ACHN (cell line): ENCODE results near the gene INPP4B.
A peak's percentile ranks its signal among the peaks of the same experiment; 100 is the strongest.

Experiments used
- DNase-seq: peaks from one replicate; pipeline ENCODE4 v3.0.0-alpha.2; 2015
- in situ Hi-C: cut with HindIII; loops from 2 replicates; pipeline ENCODE4 v1.10.0; 2017; ENCODE audit warnings: low sequenced_read_pairs, low pct_ligation_motif_present, low pct_unique_long_range_greater_than_20kb

Gene INPP4B

GRCh38 chr4:142846108-142846728 is at the start of gene INPP4B:
INPP4B (minus strand) TSS chr4:142846301.
- peak; percentile 2 for DNase-seq
- in situ Hi-C loops = no loop called here

GRCh38 chr4:142893012-142893411 is 46.9 kb upstream of the INPP4B start:
- DNase-seq = no peak

GRCh38 chr4:142886566-142886965 is 40.5 kb upstream of the INPP4B start:
- DNase-seq = no peak
- in situ Hi-C loops = no loop called here

More at GRCh38 chr4:142893012-142893411, 46.9 kb upstream of the INPP4B start:
- in situ Hi-C loops = no loop called here

GRCh38 chr4:142883040-142883832 is 37.1 kb upstream of the INPP4B start:
- in situ Hi-C loops = no loop called here
- DNase-seq = no peak

DNA sequence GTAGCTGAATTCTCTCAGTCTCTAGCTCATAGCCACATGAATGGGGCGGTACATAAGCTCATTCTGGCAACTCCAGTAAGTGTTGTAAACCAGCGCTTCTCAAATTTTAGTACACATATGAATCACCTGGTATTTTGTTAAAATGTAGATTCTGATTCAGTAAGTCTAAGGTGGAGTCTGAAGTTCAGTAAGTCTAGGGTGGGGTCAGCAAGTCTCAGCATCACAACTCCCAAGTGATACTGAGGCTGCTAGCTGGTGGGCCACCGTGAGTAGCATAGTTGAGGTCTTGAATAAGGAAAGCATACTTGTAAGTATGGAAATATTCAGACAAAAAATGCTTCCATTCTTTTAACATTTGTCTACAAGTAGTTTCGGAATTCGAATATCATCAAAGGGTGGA is 36.1 kb upstream of the INPP4B start:
- no peak for DNase-seq
- in situ Hi-C loops = no loop called here

DNA sequence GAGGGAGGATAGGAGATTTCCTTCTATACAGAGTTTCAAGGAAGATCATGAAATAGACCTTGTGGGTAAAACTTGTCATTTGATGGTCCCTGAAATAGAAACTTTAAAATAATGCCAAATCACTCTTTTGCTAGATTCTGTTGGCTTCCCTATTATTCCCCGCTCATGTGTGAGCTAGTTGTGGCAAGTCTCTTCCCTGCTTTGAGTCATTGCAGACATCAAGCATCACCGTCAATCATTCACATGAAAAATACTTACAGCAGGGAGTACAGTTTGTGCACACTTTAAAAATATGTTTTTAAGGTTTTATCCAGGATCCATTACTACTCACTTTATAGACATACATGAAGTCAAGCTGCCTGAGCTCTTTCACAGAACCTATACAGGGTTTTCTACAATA is 35.2 kb upstream of the INPP4B start:
- DNase-seq = no peak
- in situ Hi-C loops = no loop called here

GRCh38 chr4:142875117-142875516 is 29.0 kb upstream of the INPP4B start:
- in situ Hi-C loops = no loop called here

GRCh38 chr4:142874684-142875083 is 28.6 kb upstream of the INPP4B start:
- DNase-seq = no peak

More at GRCh38 chr4:142875117-142875516, 29.0 kb upstream of the INPP4B start:
- DNase-seq = no peak

GRCh38 chr4:142866685-142867084 is 20.6 kb upstream of the INPP4B start:
- in situ Hi-C loops = no loop called here
- no peak for DNase-seq

More at GRCh38 chr4:142874684-142875083, 28.6 kb upstream of the INPP4B start:
- in situ Hi-C loops = no loop called here

DNA sequence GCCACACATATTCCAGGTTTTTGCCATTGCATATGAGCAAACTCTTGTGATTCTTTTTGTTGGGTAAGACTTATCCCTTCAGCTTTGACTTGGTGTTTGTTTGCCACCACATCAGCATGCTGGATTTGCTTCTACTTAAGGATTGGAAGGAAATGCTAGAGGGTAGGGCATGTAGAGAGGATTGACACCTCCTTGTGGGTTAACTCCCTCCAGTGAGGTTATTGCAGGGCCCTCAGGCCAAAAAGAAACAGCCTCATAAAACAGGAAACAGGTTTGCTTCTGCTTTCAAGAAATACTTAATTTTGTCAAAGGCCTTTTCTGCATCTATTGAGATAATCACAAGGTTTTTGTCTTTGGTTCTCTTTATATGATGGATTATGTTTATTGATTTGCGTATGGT is 15.2 kb upstream of the INPP4B start:
- no peak for DNase-seq
- in situ Hi-C loops = no loop called here

GRCh38 chr4:142858965-142859364 is 12.9 kb upstream of the INPP4B start:
- in situ Hi-C loops = no loop called here
- no peak for DNase-seq

GRCh38 chr4:142858446-142858845 is 12.3 kb upstream of the INPP4B start:
- in situ Hi-C loops = no loop called here
- no peak for DNase-seq

DNA sequence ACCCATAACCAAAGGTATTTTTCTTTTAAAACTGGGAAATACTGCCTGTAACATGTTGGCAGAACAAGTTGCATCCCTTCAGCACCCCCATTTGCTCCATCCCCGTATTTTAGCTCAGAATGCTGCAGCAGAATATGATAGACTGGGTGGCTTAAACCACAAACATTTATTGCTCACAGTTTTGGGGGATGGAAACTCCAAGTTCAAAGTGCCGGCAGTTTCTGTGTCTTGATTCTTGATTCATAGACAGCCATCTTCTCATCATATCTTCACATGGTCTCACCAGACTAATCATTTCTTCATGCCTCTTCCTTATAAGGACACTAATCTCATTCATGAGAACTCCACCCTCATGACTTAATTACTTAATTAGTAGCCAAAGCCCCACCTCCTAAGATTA is 10.5 kb upstream of the INPP4B start:
- no peak for DNase-seq
- in situ Hi-C loops = no loop called here

DNA sequence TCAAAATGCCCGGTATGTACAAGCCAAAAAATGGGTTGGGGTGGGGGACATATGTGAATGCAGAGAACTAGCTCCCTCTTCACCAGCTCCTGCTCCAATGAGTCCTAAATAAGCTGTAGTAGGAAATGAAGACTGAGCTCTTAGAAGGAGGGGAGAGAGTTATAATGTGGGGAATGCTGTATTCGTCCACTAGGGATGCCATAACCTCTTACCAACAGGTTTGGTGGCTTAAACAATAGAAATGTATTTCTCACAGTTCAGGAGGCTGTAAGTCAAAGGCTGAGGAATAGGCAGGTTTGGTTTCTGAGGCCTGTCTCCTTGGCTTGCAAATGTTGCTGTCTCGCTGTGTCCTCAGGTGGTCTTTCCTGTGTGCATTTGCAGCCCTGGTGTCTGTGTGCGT is 4.4 kb upstream of the INPP4B start:
- in situ Hi-C loops = no loop called here
- DNase-seq = no peak

- in situ Hi-C loops = no loop called here
- DNase-seq = peak; percentile 17
Measured at GRCh38 chr4:142846729-142847596, 862 bp upstream of the INPP4B start.

DNA sequence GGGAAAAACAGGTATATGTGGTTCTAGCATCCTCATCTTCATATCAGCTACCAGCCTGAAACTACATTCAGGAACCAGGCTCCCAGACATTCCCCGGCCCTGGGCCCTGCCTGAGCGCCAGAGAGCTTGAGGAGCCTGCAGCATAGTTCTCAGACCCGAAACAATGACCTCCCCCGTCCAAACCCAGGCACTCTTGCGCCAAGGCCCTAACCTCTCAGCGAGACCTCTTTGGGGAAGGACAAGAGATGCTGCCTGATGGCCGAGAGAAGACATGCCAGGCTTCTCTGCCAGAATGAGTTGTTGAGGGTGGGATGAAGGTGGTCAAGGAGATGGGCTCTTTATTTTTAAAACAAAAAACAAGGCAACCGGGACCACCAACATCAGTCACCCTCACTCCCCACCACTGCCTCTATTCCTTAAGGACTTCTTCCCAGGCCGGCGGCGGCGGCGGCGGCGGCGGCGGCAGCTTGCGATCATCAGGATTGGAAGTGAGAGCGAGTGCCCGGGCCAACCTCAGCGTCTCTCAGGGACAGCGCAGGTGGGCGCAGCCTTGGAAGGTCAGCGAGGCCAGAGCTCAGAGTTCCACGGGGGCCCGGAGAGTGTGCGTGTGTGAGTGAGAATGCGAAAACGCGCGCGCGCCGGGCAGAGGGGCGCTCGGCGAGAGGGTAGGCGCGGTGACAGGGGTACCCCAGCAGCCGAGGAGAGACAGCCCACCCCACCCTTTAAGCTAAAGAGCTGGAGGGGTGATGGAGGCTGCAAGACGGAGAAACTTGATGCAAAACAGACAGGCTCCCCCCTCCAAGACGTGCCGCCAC is 601 bp downstream of the INPP4B start:
- no peak for DNase-seq
- in situ Hi-C loops = no loop called here

GRCh38 chr4:142844782-142845181 is 1.3 kb downstream of the INPP4B start:
- DNase-seq = no peak
- in situ Hi-C loops = no loop called here

GRCh38 chr4:142840516-142841123 is 5.5 kb downstream of the INPP4B start:
- in situ Hi-C loops = no loop called here
- DNase-seq = peak; percentile 41
